Right cardiac atrium (tissue), 5 donors: ENCODE measurements around the gene ZNF565. TPM values are rescaled to one million over a fixed set of nuclear protein-coding genes. Genes with fewer than 3 reads are reported as not detected.
"Not testable (repeated sequence)": the region's sequence is repeated elsewhere in the genome, so short reads cannot be mapped to it uniquely, and the experiment has no call there.

Experiments used
- ATAC-seq, 2 donors: fragments of 200-7000 bp; cut with Tn5 transposase; one replicate each; pipeline versions ENCODE4 v1.8.0 to v1.9.1; 2020; ENCODE audit warnings: moderate library complexity in 2 of 2, mild to moderate bottlenecking in 1 of 2
- DNase-seq, 3 donors: peaks; one replicate each; pipeline ENCODE4 v3.0.0-alpha.2; 2020
- H3K27ac ChIP-seq: one replicate; pipeline ENCODE4 v1.5.1; 2013; ENCODE audit warnings: mild to moderate bottlenecking, low read length, control low read depth, moderate library complexity
- H3K27me3 ChIP-seq: one replicate; pipeline ENCODE4 v1.6.1; 2013; ENCODE audit not compliant: control insufficient read depth, insufficient read depth
- H3K4me1 ChIP-seq: one replicate; pipeline ENCODE4 v1.6.1; 2013; ENCODE audit warnings: low read length; ENCODE audit not compliant: control insufficient read depth, insufficient read depth
- H3K4me3 ChIP-seq: one replicate; pipeline ENCODE4 v1.5.1; 2013; ENCODE audit warnings: low read length, control low read depth
- H3K9me3 ChIP-seq: one replicate; pipeline ENCODE4 v1.6.1; 2013; ENCODE audit warnings: low read length; ENCODE audit not compliant: control insufficient read depth
- WGBS: extraction: QIAGEN DNeasy Blood & Tissue Kit; methylation state at CpG from one replicate; pipeline ENCODE4 v1.1.7; 2013; 5-methylcytosine and 5-hydroxymethylcytosine counted together
- intact Hi-C, 4 donors: fragments of 100-400 bp; cut with DNase I; formaldehyde crosslinking; loops; one replicate each; pipeline versions ENCODE4 v1.11.0 to v1.14.0; 2022 to 2023
- polyA plus RNA-seq: library from polyadenylated mRNA; stranded (reverse); fragments of 200-250 nt; gene quantifications from one replicate; pipeline ENCODE4 v1.2.3, GENCODE V29; 2013
- total RNA-seq, 4 donors: library from RNA; stranded (reverse); fragmentation: NEBNext Ultra II Directional; extraction: Animal tissue kit (Norgen Biotek cat#: 25700); gene quantifications; one replicate each; pipeline ENCODE4 v1.2.1, GENCODE V29; 2021
- donor health status: healthy with polysubstance abuse.
- donor health status: DM: no; HTN: yes; CAD: no.
- donor health status: DM: no; HTN: no; CAD: no.
- donor health status: DM: no; HTN: yes; CAD: no; lungs with severe emphysema.
- donor health status: DM: yes; HTN: yes; CAD: no.

The ZNF565 gene
- total and polyA plus RNA-seq, 5 donors: 3.2 to 5.0 (median 4.7) TPM

DNA sequence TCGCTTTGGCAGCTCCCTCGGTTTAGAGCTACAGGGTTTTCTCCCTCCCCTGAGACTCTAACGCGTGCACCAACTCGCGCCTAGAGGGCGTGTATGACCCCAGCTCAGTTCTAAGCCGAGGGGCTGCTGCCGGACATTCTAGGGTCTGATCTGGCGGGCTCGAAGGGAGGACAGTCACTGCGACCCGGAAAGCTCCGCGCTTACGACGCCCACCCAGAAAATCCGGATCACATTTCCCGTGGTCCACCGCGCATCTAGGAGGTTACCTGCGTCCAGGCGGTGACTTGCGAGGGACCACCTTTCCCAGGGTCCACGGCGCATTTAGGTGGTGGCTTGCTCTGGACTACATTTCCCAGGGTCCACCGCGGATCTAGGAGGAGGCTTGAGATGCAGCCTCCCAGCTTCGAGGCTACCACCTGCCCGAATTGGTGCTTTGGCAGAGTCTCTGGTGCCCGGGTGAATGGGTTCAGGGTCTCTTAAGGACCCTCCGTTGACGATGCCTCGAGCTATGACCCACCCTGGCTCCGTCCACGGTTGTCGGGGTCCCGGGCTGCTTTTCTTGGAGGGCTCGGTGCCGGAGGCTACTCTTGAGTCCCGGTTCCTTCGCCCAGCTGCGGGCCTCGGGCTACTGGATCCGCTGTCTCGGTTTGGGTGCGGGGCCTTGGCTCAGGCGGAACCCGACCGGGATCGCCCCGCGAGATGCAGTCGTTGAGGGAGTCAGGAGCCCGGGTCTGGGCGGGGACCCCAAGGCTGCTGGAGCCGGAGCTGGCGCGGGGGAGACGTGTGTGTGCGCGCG, 30.9 kb upstream of the ZNF565 start:
- Histone ChIP-seq H3K4me3 (peak overlapping the region; percentile 37), H3K4me1 (no peaks in the 10 kb centered on the region), H3K27me3 (no peaks in the 10 kb centered on the region), H3K9me3 (no peaks in the 10 kb centered on the region), H3K27ac (no peak overlapping the region)
- intact Hi-C loops: no loop called here
- 2% methylated on average over 63 of the region's 63 CpGs for WGBS
- peak; percentile 17 to 62 (median 57) for DNase-seq
- ATAC-seq: peak; percentile 59 to 65

DNA sequence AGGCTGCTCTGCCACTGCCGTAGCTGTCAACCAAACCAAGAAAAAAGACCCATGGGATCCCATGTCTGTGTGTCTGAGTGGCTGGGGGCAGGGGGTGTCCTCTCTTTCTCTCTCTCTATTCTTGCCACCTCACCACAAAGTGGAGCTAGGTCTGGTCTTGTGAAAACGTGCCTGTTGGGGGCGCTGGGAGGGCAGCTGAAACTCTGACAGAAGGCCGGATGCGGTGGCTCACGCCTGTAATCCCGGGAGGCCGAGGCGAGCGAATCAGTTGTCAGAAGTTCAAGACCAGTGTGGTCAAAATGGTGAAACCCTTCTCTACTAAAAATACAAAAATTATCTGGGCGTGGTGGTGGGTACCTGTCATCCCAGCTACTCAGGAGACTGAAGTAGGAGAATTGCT, 29.6 kb upstream of the ZNF565 start:
- no peak overlapping the region for H3K4me3 ChIP-seq
- H3K4me1 ChIP-seq: no peaks in the 10 kb centered on the region
- intact Hi-C loops: no loop called here
- WGBS: 81% methylated on average over 11 of the region's 11 CpGs
- no peak overlapping the region for H3K27ac ChIP-seq
- DNase-seq (no peak), ATAC-seq (no peak)
- no peaks in the 10 kb centered on the region for H3K9me3 ChIP-seq
- H3K27me3 ChIP-seq: no peaks in the 10 kb centered on the region

- DNase-seq (no peak), ATAC-seq (no peak)
- no peak overlapping the region for H3K27ac ChIP-seq
- H3K27me3 ChIP-seq: no peaks in the 10 kb centered on the region
- intact Hi-C loops: no loop called here
- H3K9me3 ChIP-seq: no peaks in the 10 kb centered on the region
- H3K4me3 ChIP-seq: no peak overlapping the region
- H3K4me1 ChIP-seq: no peaks in the 10 kb centered on the region
- WGBS: over 99% methylated on average over 3 of the region's 3 CpGs
Observed at GRCh38 chr19:36236946-36237310, 22.5 kb upstream of the ZNF565 start.

GRCh38 chr19:36236304-36236945, 22.0 kb upstream of the ZNF565 start:
- no peaks in the 10 kb centered on the region for H3K27me3 ChIP-seq
- WGBS: 97% methylated on average over 6 of the region's 6 CpGs
- H3K9me3 ChIP-seq: no peaks in the 10 kb centered on the region
- intact Hi-C loops: no loop called here
- DNase-seq (no peak), ATAC-seq (no peak)
- no peak overlapping the region for H3K4me3 ChIP-seq
- no peaks in the 10 kb centered on the region for H3K4me1 ChIP-seq
- no peak overlapping the region for H3K27ac ChIP-seq

- H3K27me3 ChIP-seq, H3K9me3 ChIP-seq, H3K27ac ChIP-seq, H3K4me3 ChIP-seq, DNase-seq, ATAC-seq, H3K4me1 ChIP-seq, intact Hi-C loops: not testable (repeated sequence)
- 55% methylated on average over 7 of the region's 7 CpGs for WGBS
Observed at GRCh38 chr19:36233626-36234025, 19.2 kb upstream of the ZNF565 start.

DNA sequence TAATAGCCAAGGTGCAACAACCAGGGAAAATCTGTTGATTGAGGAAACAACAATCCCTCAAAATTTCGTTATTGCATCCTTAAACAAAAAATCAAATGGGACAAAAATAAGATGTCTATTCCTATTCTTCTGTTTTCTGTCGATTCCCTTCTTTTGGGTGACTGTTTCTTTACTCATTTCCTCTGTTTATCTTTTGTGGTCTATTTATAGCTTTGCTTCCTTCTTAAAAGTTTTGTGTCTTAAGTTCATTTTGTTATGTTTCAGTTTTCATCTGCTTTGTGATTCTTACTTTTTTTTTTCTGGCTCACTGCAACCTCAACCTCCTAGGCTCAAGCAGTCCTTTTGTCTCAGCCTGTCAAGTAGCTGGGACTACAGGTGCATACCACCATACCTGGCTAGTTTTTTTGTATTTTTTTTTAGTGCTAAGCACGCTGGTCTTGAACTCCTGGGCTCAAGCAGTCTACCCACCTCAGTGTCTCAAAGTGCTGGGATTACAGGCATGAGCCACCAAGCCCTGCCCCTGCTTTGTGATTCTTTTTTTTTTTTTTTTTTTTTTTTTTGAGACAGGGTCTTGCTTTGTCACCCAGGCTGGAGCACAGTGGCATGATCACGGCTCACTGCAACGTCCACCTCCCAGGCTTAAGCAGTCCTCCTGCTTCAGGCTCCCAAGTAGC, 10.9 kb upstream of the ZNF565 start:
- no peak overlapping the region for H3K4me3 ChIP-seq
- no peaks in the 10 kb centered on the region for H3K27me3 ChIP-seq
- no peak overlapping the region for H3K27ac ChIP-seq
- no peaks in the 10 kb centered on the region for H3K9me3 ChIP-seq
- WGBS: 36% methylated on average over 5 of the region's 5 CpGs
- no peak for ATAC-seq
- H3K4me1 ChIP-seq: peaks cover 1% of the 10 kb centered on the region
- intact Hi-C loops: no loop called here
- no peak for DNase-seq

- Histone ChIP-seq H3K4me3 (no peak overlapping the region), H3K27ac (no peak overlapping the region), H3K9me3 (no peaks in the 10 kb centered on the region), H3K27me3 (no peaks in the 10 kb centered on the region), H3K4me1 (peaks cover 1% of the 10 kb centered on the region)
- no peak for DNase-seq
- 97% methylated on average over 4 of the region's 4 CpGs for WGBS
- intact Hi-C loops: no loop called here
- ATAC-seq: no peak
Observed at GRCh38 chr19:36222503-36222902, 8.0 kb upstream of the ZNF565 start.

GRCh38 chr19:36221474-36221873, 7.0 kb upstream of the ZNF565 start:
- 93% methylated on average over 4 of the region's 4 CpGs for WGBS

GRCh38 chr19:36215276-36216123, 1.0 kb upstream of the ZNF565 start:
- H3K27ac ChIP-seq: peak overlapping the region; percentile 76
- no peaks in the 10 kb centered on the region for H3K9me3 ChIP-seq
- no peak for DNase-seq
- intact Hi-C loops: no loop called here
- under 1% methylated on average over 27 of the region's 27 CpGs for WGBS
- no peaks in the 10 kb centered on the region for H3K4me1 ChIP-seq
- H3K4me3 ChIP-seq: peak overlapping the region; percentile 79
- no peaks in the 10 kb centered on the region for H3K27me3 ChIP-seq
- ATAC-seq: no peak

More at GRCh38 chr19:36221474-36221873, 7.0 kb upstream of the ZNF565 start:
- DNase-seq (no peak), ATAC-seq (no peak)
- intact Hi-C loops: no loop called here
- Histone ChIP-seq H3K4me3 (no peak overlapping the region), H3K27me3 (no peaks in the 10 kb centered on the region), H3K9me3 (no peaks in the 10 kb centered on the region), H3K27ac (no peak overlapping the region), H3K4me1 (peaks cover 1% of the 10 kb centered on the region)

- DNase-seq: no peak
- Histone ChIP-seq H3K9me3 (no peaks in the 10 kb centered on the region), H3K27me3 (no peaks in the 10 kb centered on the region), H3K4me1 (no peaks in the 10 kb centered on the region), H3K27ac (no peak overlapping the region), H3K4me3 (no peak overlapping the region)
- 89% methylated on average over 2 of the region's 2 CpGs for WGBS
- no peak for ATAC-seq
- intact Hi-C loops: no loop called here
Observed at GRCh38 chr19:36212895-36213294, 1.6 kb downstream of the ZNF565 start.
